Upper lobe of left lung (tissue), 4 donors: ENCODE results near the gene SEMA3E.

Experiments
- EP300 ChIP-seq, 4 donors: sonication (generic); formaldehyde crosslinking; IDR thresholded peaks; one replicate each; pipeline ENCODE4 v1.5.1; 2017; ENCODE audit warnings: antibody characterized with exemption in 4 of 4, control low read depth in 2 of 4
- TF ChIP-seq, protein P1 (sequence below), 6 experiments: fragments of 450-650 bp in 4 of 6; fragments of 200-600 bp in 2 of 6; sonication (generic) in 2 of 6; IDR thresholded peaks; one replicate each; pipeline ENCODE4 v1.5.1; 2016 to 2019; ENCODE audit warnings: antibody characterized with exemption in 6 of 6

- TF ChIP-seq, protein P1, sequence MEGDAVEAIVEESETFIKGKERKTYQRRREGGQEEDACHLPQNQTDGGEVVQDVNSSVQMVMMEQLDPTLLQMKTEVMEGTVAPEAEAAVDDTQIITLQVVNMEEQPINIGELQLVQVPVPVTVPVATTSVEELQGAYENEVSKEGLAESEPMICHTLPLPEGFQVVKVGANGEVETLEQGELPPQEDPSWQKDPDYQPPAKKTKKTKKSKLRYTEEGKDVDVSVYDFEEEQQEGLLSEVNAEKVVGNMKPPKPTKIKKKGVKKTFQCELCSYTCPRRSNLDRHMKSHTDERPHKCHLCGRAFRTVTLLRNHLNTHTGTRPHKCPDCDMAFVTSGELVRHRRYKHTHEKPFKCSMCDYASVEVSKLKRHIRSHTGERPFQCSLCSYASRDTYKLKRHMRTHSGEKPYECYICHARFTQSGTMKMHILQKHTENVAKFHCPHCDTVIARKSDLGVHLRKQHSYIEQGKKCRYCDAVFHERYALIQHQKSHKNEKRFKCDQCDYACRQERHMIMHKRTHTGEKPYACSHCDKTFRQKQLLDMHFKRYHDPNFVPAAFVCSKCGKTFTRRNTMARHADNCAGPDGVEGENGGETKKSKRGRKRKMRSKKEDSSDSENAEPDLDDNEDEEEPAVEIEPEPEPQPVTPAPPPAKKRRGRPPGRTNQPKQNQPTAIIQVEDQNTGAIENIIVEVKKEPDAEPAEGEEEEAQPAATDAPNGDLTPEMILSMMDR (IDR thresholded peaks at IDR 0.05) = no peak
- TF ChIP-seq EP300 (IDR thresholded peaks at IDR 0.05) = no peak
Measured at GRCh38 chr7:83528925-83529423, 120.0 kb downstream of the SEMA3E start.
